SH-SY5Y (cell line): ENCODE results near the gene GPR39.

Experiments
- GATA2 ChIP-seq: IDR thresholded peaks from 2 replicates; pipeline ENCODE4 v1.6.1; 2011; ENCODE audit warnings: mild to moderate bottlenecking, low read depth, low read length
- GATA3 ChIP-seq: IDR thresholded peaks from 2 replicates; pipeline ENCODE4 v1.6.1; 2011; ENCODE audit warnings: low read depth, mild to moderate bottlenecking, low read length, moderate library complexity

GRCh38 chr2:132477962-132478361, 61.4 kb downstream of the GPR39 start:
- TF ChIP-seq GATA2, result no peak
- no peak for TF ChIP-seq GATA3
